GM12878 (cell line): ENCODE measurements around the gene KPTN. TPM values are rescaled to one million over a fixed set of nuclear protein-coding genes. Genes with fewer than 3 reads are reported as not detected.

Experiments used
- ATAC-seq: fragments of 200-7000 bp; cut with Tn5 transposase; 3 replicates; pipeline ENCODE4 v1.9.1; 2020; ENCODE audit warnings: mild to moderate bottlenecking, moderate library complexity
- BruUV-seq: library from RNA; stranded (reverse); fragments of 400-500 nt; replicated peaks from 2 replicates; lab custom pipeline; 2021; lab: Mats Ljungman, UMichigan
- CTCF ChIA-PET: fragments of 300-600 bp; sonication (Branson Sonifier 250); formaldehyde crosslinking; extraction: SDS; loops from one replicate; lab custom pipeline; 2021; ENCODE audit warnings: inconsistent platforms; lab: Yijun Ruan, JAX
- POLR2A ChIA-PET: fragments of 350-600 bp; formaldehyde crosslinking; extraction: SDS; loops from one replicate; lab custom pipeline; 2021; ENCODE audit warnings: inconsistent platforms; lab: Charles Lee
- RAD21 ChIA-PET: fragments of 300-600 bp; sonication (Branson Sonifier 250); formaldehyde crosslinking; loops from one replicate; lab custom pipeline; 2023; ENCODE audit warnings: antibody characterized with exemption; ENCODE audit not compliant: unreplicated experiment; lab: Charles Lee
- SMC1A ChIA-PET: fragments of 300-600 bp; sonication (Branson Sonifier 250); formaldehyde crosslinking; loops from one replicate; lab custom pipeline; 2023; ENCODE audit not compliant: unreplicated experiment, uncharacterized antibody; lab: Charles Lee
- DNase-seq: peaks from one replicate; pipeline ENCODE4 v3.0.0-alpha.2; 2011; ENCODE audit warnings: low read depth, low spot score
- FAIRE-seq: peaks from 3 replicates; lab custom pipeline; 2011; peaks lifted over from hg19 to GRCh38; lab: Jason Lieb, UNC
- H2AFZ ChIP-seq: 2 replicates; pipeline ENCODE4 v1.6.0; 2011; ENCODE audit warnings: low read depth, low read length, control low read depth; ENCODE audit not compliant: control insufficient read depth
- H3K27ac ChIP-seq: 2 replicates; pipeline ENCODE4 v1.5.1; 2011; ENCODE audit warnings: control low read depth; ENCODE audit not compliant: control insufficient read depth, insufficient read depth
- H3K27me3 ChIP-seq, 2 experiments: replicated peaks in 1 of 2; 2 replicates each; pipeline versions ENCODE4 v1.6.0 to v1.6.1; 2011; ENCODE audit warnings: low read length in 1 of 2; ENCODE audit not compliant: control insufficient read depth in 2 of 2, insufficient read depth in 2 of 2
- H3K36me3 ChIP-seq, 2 experiments: 2 replicates each; pipeline ENCODE4 v1.5.1; 2011; ENCODE audit warnings: low read length in 1 of 2; ENCODE audit not compliant: control insufficient read depth in 2 of 2, insufficient read depth in 2 of 2
- H3K4me1 ChIP-seq: 2 replicates; pipeline ENCODE4 v1.6.1; 2011; ENCODE audit warnings: mild to moderate bottlenecking, low read length, moderate library complexity, mixed read lengths; ENCODE audit not compliant: control insufficient read depth, insufficient read depth
- H3K4me2 ChIP-seq: 2 replicates; pipeline ENCODE4 v1.6.0; 2011; ENCODE audit warnings: control low read depth; ENCODE audit not compliant: control insufficient read depth, insufficient read depth
- H3K4me3 ChIP-seq: fragments of 200-600 bp; sonication (generic); 2 replicates; pipeline ENCODE4 v1.5.1; 2016
- H3K79me2 ChIP-seq: 2 replicates; pipeline ENCODE4 v1.6.0; 2011; ENCODE audit warnings: low read length; ENCODE audit not compliant: control insufficient read depth, insufficient read depth
- H3K9ac ChIP-seq: 2 replicates; pipeline ENCODE4 v1.8.0; 2011; ENCODE audit warnings: low read length, control low read depth, mixed read lengths; ENCODE audit not compliant: control insufficient read depth, insufficient read depth
- H3K9me3 ChIP-seq: replicated peaks from 3 replicates; pipeline ENCODE4 v1.5.1; 2011; ENCODE audit warnings: mild to moderate bottlenecking, low read length; ENCODE audit not compliant: control insufficient read depth, insufficient read depth
- H4K20me1 ChIP-seq: 2 replicates; pipeline ENCODE4 v1.6.0; 2011; ENCODE audit not compliant: control insufficient read depth, insufficient read depth
- ATF2 ChIP-seq: IDR thresholded peaks from 2 replicates; pipeline ENCODE4 v1.6.1; 2012; ENCODE audit warnings: low read length, inconsistent platforms
- CREB1 ChIP-seq: IDR thresholded peaks from 2 replicates; pipeline ENCODE4 v1.6.1; 2012; ENCODE audit warnings: low read depth, mild to moderate bottlenecking, inconsistent platforms
- ETV6 ChIP-seq, 2 experiments: fragments of 450-650 bp in 1 of 2; IDR thresholded peaks in 1 of 2; conservative IDR thresholded peaks in 1 of 2; 2 replicates each; pipeline ENCODE4 v1.6.1; 2014; ENCODE audit warnings: antibody characterized with exemption in 1 of 2, borderline replicate concordance in 1 of 2, low read depth in 1 of 2, mild to moderate bottlenecking in 1 of 2, moderate library complexity in 1 of 2
- EZH2 ChIP-seq: IDR thresholded peaks from 2 replicates; pipeline ENCODE4 v1.6.1; 2012; ENCODE audit warnings: low read depth, mild to moderate bottlenecking, control low read depth, inconsistent platforms, low read length, borderline replicate concordance; ENCODE audit not compliant: control insufficient read depth
- FOS ChIP-seq: IDR thresholded peaks from 3 replicates; pipeline ENCODE4 v1.6.1; 2011; ENCODE audit warnings: borderline replicate concordance; ENCODE audit not compliant: insufficient read length; ENCODE audit errors: extremely low read depth
- IRF4 ChIP-seq: IDR thresholded peaks from 2 replicates; pipeline ENCODE4 v1.6.1; 2011; ENCODE audit warnings: low read depth, low read length
- MEF2A ChIP-seq: IDR thresholded peaks from 2 replicates; pipeline ENCODE4 v1.6.1; 2011; ENCODE audit warnings: low read depth, mild to moderate bottlenecking, low read length, moderate library complexity; ENCODE audit not compliant: insufficient read depth
- MTA3 ChIP-seq: IDR thresholded peaks from 2 replicates; pipeline ENCODE4 v1.6.1; 2012; ENCODE audit warnings: low read length, inconsistent platforms, borderline replicate concordance
- NFYB ChIP-seq: IDR thresholded peaks from 2 replicates; pipeline ENCODE4 v1.6.1; 2011; ENCODE audit warnings: low read depth, mild to moderate bottlenecking, low read length, improper control_type of control experiment, moderate library complexity; ENCODE audit not compliant: insufficient read depth
- SIN3A ChIP-seq: IDR thresholded peaks from 2 replicates; pipeline ENCODE4 v1.6.1; 2012; ENCODE audit warnings: low read depth, low read length, improper control_type of control experiment
- SMARCA5 ChIP-seq: fragments of 450-650 bp; IDR thresholded peaks from 2 replicates; pipeline ENCODE4 v1.6.1; 2017; ENCODE audit warnings: mild to moderate bottlenecking
- SPI1 ChIP-seq: IDR thresholded peaks from 2 replicates; pipeline ENCODE4 v1.6.1; 2011; ENCODE audit warnings: low read depth, mild to moderate bottlenecking, low read length, moderate library complexity, borderline replicate concordance; ENCODE audit not compliant: insufficient read depth
- SRF ChIP-seq, 2 experiments: IDR thresholded peaks; 2 replicates each; pipeline ENCODE4 v1.6.1; 2011; ENCODE audit warnings: low read depth in 2 of 2, low read length in 2 of 2, mild to moderate bottlenecking in 1 of 2, moderate library complexity in 1 of 2
- SUPT20H ChIP-seq: IDR thresholded peaks from 2 replicates; pipeline ENCODE4 v1.6.1; 2011; ENCODE audit warnings: low read depth, mild to moderate bottlenecking, low read length, moderate library complexity, borderline replicate concordance; ENCODE audit not compliant: control insufficient read depth
- ZBED1 ChIP-seq: IDR thresholded peaks from 2 replicates; pipeline ENCODE4 v1.6.1; 2016; ENCODE audit warnings: borderline replicate concordance
- ZBTB33 ChIP-seq: fragments of 450-650 bp; IDR thresholded peaks from 2 replicates; pipeline ENCODE4 v1.6.1; 2017; ENCODE audit warnings: mild to moderate bottlenecking
- WGBS: methylation state at CpG from one replicate; pipeline ENCODE4 v1.1.6; 2016; ENCODE audit warnings: low lambda C conversion rate; ENCODE audit not compliant: insufficient replicate concordance, insufficient coverage; ENCODE audit errors: missing lambda C conversion rate; 5-methylcytosine and 5-hydroxymethylcytosine counted together
- in situ Hi-C: fragments of 300-500 bp; cut with MboI; formaldehyde crosslinking; loops from 9 replicates; pipeline ENCODE4 v1.14.3; 2018; ENCODE audit warnings: mixed read lengths
- intact Hi-C: fragments of 100-400 bp; cut with micrococcal nuclease; formaldehyde crosslinking; loops from one replicate; pipeline ENCODE4 v1.14.2; 2022; ENCODE audit not compliant: unreplicated experiment
- polyA plus RNA-seq, 11 experiments: library from polyadenylated mRNA; depleted of rRNA in 4 of 11; unstranded in 6 of 11; stranded (reverse) in 5 of 11; fragments of >200 nt; fragmentation: Nextera tagmentation in 4 of 11; fragmentation: Illumina TruSeq in 1 of 11; extraction: Ambion mirVana in 4 of 11; extraction: Trizol in 1 of 11; gene quantifications; 1 replicate in 1 of 11; 2 replicates in 10 of 11; pipeline versions ENCODE4 v1.2.1 to v1.2.3, GENCODE V29; 2011 to 2016; ENCODE audit warnings: inconsistent platforms in 2 of 11, missing spikeins in 2 of 11, low read depth in 1 of 11
- total RNA-seq, 4 experiments: library from RNA; depleted of rRNA in 3 of 4; stranded (reverse); fragments of >200 nt in 3 of 4; fragmentation: Illumina TruSeq in 1 of 4; extraction: Trizol in 1 of 4; gene quantifications; 2 replicates each; pipeline versions ENCODE4 v1.2.1 to v1.2.3, GENCODE V29; 2013 to 2021

KPTN gene
- total and polyA plus RNA-seq, 10 of the 15 experiments (the other 5 are each of a cell fraction or from before 2014, with no cell fraction given), result 0.60 to 10.1 (median 6.0) TPM

- H3K9me3 ChIP-seq, result no peaks in the 10 kb centered on the region; the same call in 2 of the 3 replicates
- SMC1A ChIA-PET, result no interaction called here
Measured at GRCh38 chr19:47520839-47521238, 36.8 kb upstream of the KPTN start.

More at GRCh38 chr19:47520839-47521238, 36.8 kb upstream of the KPTN start:
- no peak overlapping the region for H3K27ac ChIP-seq
- H3K79me2 ChIP-seq, result no peaks in the 10 kb centered on the region
- no peaks in the 10 kb centered on the region for H3K36me3 ChIP-seq
- in situ Hi-C loops (no loop called here), intact Hi-C loops (no loop called here)
- no peak for FAIRE-seq
- H3K4me1 ChIP-seq, result peaks cover 30% of the 10 kb centered on the region
- TF ChIP-seq SUPT20H (no peak), SIN3A (no peak), FOS (no peak), IRF4 (no peak), NFYB (no peak), MEF2A (no peak), CREB1 (no peak), EZH2 (no peak), SMARCA5 (no peak), SRF (IDR thresholded peaks at IDR 0.05; ENCODE audit: low read depth in 2 of 2, low read length in 2 of 2) (no peak), ETV6 (conservative IDR thresholded peaks at IDR 0.05 in 1 of 2, IDR thresholded peaks at IDR 0.05 in 1 of 2; ENCODE audit: borderline replicate concordance in 1 of 2, low read depth in 1 of 2) (no peak), ZBTB33 (no peak), ZBED1 (no peak), SPI1 (no peak), ATF2 (no peak), MTA3 (no peak)
- no peak overlapping the region for H3K9ac ChIP-seq
- H4K20me1 ChIP-seq, result no peaks in the 10 kb centered on the region
- ATAC-seq, result no peak
- H2AFZ ChIP-seq, result no peak overlapping the region
- ChIA-PET CTCF (interaction anchor here (1.0 to 2.8 kb wide), 3 partner anchors 20 to 178 kb away, joined by 4 to 7 read pairs (median 5); no protein-coding TSS in a partner anchor), POLR2A (interaction anchor here (0.5 kb wide), 1 partner anchor 87 kb away, joined by 3 read pairs; no protein-coding TSS in a partner anchor), RAD21 (interaction anchor here (0.6 kb wide), 1 partner anchor 168 kb away, joined by 3 read pairs; no protein-coding TSS in a partner anchor)
- 30% methylated on average over 6 of the region's 6 CpGs for WGBS
- H3K27me3 ChIP-seq, result no peaks in the 10 kb centered on the region; a peak in 1 of 4 replicates
- BruUV-seq, result no TSS peak
- DNase-seq, result no peak
- no peak overlapping the region for H3K4me3 ChIP-seq
- H3K4me2 ChIP-seq, result no peak overlapping the region
